Jurkat, Clone E6-1 (cell line): Measurements from ENCODE around the gene CMTM8.

Experiments used
- DNase-seq: peaks from one replicate; pipeline ENCODE4 v3.0.0-alpha.2; 2011; ENCODE audit warnings: low read depth, low spot score
- H3K4me3 ChIP-seq: 2 replicates; pipeline ENCODE4 v1.5.1; 2011; ENCODE audit warnings: mild to moderate bottlenecking, low read length, control low read depth, moderate library complexity

CMTM8 gene

GRCh38 chr3:32413845-32414521 lies 175.5 kb downstream of the CMTM8 start:
- DNase-seq: no peak
- no peak overlapping the region for H3K4me3 ChIP-seq

- no peak overlapping the region for H3K4me3 ChIP-seq
- DNase-seq: no peak
Measured at GRCh38 chr3:32414522-32415202, 176.2 kb downstream of the CMTM8 start.

GRCh38 chr3:32419742-32420125 lies 181.3 kb downstream of the CMTM8 start:
- no peak overlapping the region for H3K4me3 ChIP-seq

More at GRCh38 chr3:32419742-32420125, 181.3 kb downstream of the CMTM8 start:
- DNase-seq: no peak
